ENCODE data around the gene PTPRM.
A peak's percentile ranks its signal among the peaks of the same experiment; 100 is the strongest.

The PTPRM gene

GRCh38 chr18:7919565-7919964 is 352.4 kb downstream of the PTPRM start:
- no peaks in the 10 kb centered on the region for H3K27me3 Mint-ChIP-seq
- CTCF ChIA-PET: no interaction called here
- peaks cover 2% of the 10 kb centered on the region for H3K9me3 Mint-ChIP-seq
- DNase-seq: no peak
- H3K4me1 Mint-ChIP-seq: no peaks in the 10 kb centered on the region
- H3K36me3 Mint-ChIP-seq: no peaks in the 10 kb centered on the region
- no peak overlapping the region for H3K27ac Mint-ChIP-seq
- H3K4me3 Mint-ChIP-seq: no peak overlapping the region

GRCh38 chr18:7921938-7922587 is 354.9 kb downstream of the PTPRM start:
- H3K27ac Mint-ChIP-seq: no peak overlapping the region
- no peak for DNase-seq
- H3K4me3 Mint-ChIP-seq: no peak overlapping the region
- no peaks in the 10 kb centered on the region for H3K36me3 Mint-ChIP-seq
- H3K27me3 Mint-ChIP-seq: no peaks in the 10 kb centered on the region
- H3K9me3 Mint-ChIP-seq: peaks cover 2% of the 10 kb centered on the region
- no peaks in the 10 kb centered on the region for H3K4me1 Mint-ChIP-seq
- CTCF ChIA-PET: no interaction called here

GRCh38 chr18:7923105-7923504 is 356.0 kb downstream of the PTPRM start:
- no peaks in the 10 kb centered on the region for H3K4me1 Mint-ChIP-seq
- peaks cover 2% of the 10 kb centered on the region for H3K9me3 Mint-ChIP-seq
- no peaks in the 10 kb centered on the region for H3K27me3 Mint-ChIP-seq
- H3K27ac Mint-ChIP-seq: no peak overlapping the region
- CTCF ChIA-PET: no interaction called here
- DNase-seq: no peak
- H3K4me3 Mint-ChIP-seq: no peak overlapping the region
- H3K36me3 Mint-ChIP-seq: no peaks in the 10 kb centered on the region

- Mint-ChIP-seq H3K9me3 (peaks cover 2% of the 10 kb centered on the region), H3K4me3 (no peak overlapping the region), H3K4me1 (no peaks in the 10 kb centered on the region), H3K27me3 (no peaks in the 10 kb centered on the region), H3K27ac (no peak overlapping the region), H3K36me3 (no peaks in the 10 kb centered on the region)
- CTCF ChIA-PET: no interaction called here
- DNase-seq: no peak
These were observed 357.5 kb downstream of the PTPRM start for GRCh38 chr18:7924616-7925015.

- Mint-ChIP-seq H3K27me3 (no peaks in the 10 kb centered on the region), H3K4me3 (no peak overlapping the region), H3K27ac (no peak overlapping the region), H3K9me3 (peaks cover 2% of the 10 kb centered on the region), H3K36me3 (no peaks in the 10 kb centered on the region), H3K4me1 (no peaks in the 10 kb centered on the region)
- CTCF ChIA-PET: no interaction called here
- no peak for DNase-seq
These were observed 359.4 kb downstream of the PTPRM start for GRCh38 chr18:7926526-7926925.

- H3K9me3 Mint-ChIP-seq: no peaks in the 10 kb centered on the region
- no peak overlapping the region for H3K27ac Mint-ChIP-seq
- no peaks in the 10 kb centered on the region for H3K27me3 Mint-ChIP-seq
- no peaks in the 10 kb centered on the region for H3K4me1 Mint-ChIP-seq
- no peak overlapping the region for H3K4me3 Mint-ChIP-seq
- CTCF ChIA-PET: interaction anchor here (0.8 kb wide), 1 partner anchor 90 kb away, joined by 3 read pairs; no protein-coding TSS in a partner anchor
- H3K36me3 Mint-ChIP-seq: no peaks in the 10 kb centered on the region
- DNase-seq: no peak
These were observed 360.0 kb downstream of the PTPRM start for GRCh38 chr18:7927119-7927518.

GRCh38 chr18:7931763-7932162 is 364.6 kb downstream of the PTPRM start:
- H3K27me3 Mint-ChIP-seq: no peaks in the 10 kb centered on the region
- no peak overlapping the region for H3K4me3 Mint-ChIP-seq
- H3K9me3 Mint-ChIP-seq: no peaks in the 10 kb centered on the region
- CTCF ChIA-PET: no interaction called here
- no peak overlapping the region for H3K27ac Mint-ChIP-seq
- no peaks in the 10 kb centered on the region for H3K36me3 Mint-ChIP-seq
- no peak for DNase-seq
- no peaks in the 10 kb centered on the region for H3K4me1 Mint-ChIP-seq

GRCh38 chr18:7937268-7937667 is 370.2 kb downstream of the PTPRM start:
- no peak for DNase-seq
- no peak overlapping the region for H3K4me3 Mint-ChIP-seq
- no peaks in the 10 kb centered on the region for H3K4me1 Mint-ChIP-seq
- CTCF ChIA-PET: no interaction called here
- H3K27me3 Mint-ChIP-seq: peaks cover 3% of the 10 kb centered on the region
- H3K36me3 Mint-ChIP-seq: no peaks in the 10 kb centered on the region
- no peak overlapping the region for H3K27ac Mint-ChIP-seq
- no peaks in the 10 kb centered on the region for H3K9me3 Mint-ChIP-seq

- no peak overlapping the region for H3K4me3 Mint-ChIP-seq
- H3K9me3 Mint-ChIP-seq: no peaks in the 10 kb centered on the region
- no peak for DNase-seq
- H3K4me1 Mint-ChIP-seq: no peaks in the 10 kb centered on the region
- no peak overlapping the region for H3K27ac Mint-ChIP-seq
- no peaks in the 10 kb centered on the region for H3K36me3 Mint-ChIP-seq
- peaks cover 3% of the 10 kb centered on the region for H3K27me3 Mint-ChIP-seq
- CTCF ChIA-PET: no interaction called here
These were observed 372.4 kb downstream of the PTPRM start for GRCh38 chr18:7939521-7939920.

- no peaks in the 10 kb centered on the region for H3K4me1 Mint-ChIP-seq
- no peak for DNase-seq
- H3K4me3 Mint-ChIP-seq: no peak overlapping the region
- H3K36me3 Mint-ChIP-seq: no peaks in the 10 kb centered on the region
- no peaks in the 10 kb centered on the region for H3K9me3 Mint-ChIP-seq
- peaks cover 3% of the 10 kb centered on the region for H3K27me3 Mint-ChIP-seq
- no peak overlapping the region for H3K27ac Mint-ChIP-seq
- CTCF ChIA-PET: no interaction called here
These were observed 373.3 kb downstream of the PTPRM start for GRCh38 chr18:7940379-7940778.

- CTCF ChIA-PET: no interaction called here
- no peak for DNase-seq
- Mint-ChIP-seq H3K4me3 (no peak overlapping the region), H3K27ac (no peak overlapping the region), H3K4me1 (no peaks in the 10 kb centered on the region), H3K9me3 (no peaks in the 10 kb centered on the region), H3K27me3 (peaks cover 3% of the 10 kb centered on the region), H3K36me3 (no peaks in the 10 kb centered on the region)
These were observed 373.9 kb downstream of the PTPRM start for GRCh38 chr18:7940971-7941370.

- H3K4me1 Mint-ChIP-seq: no peaks in the 10 kb centered on the region
- CTCF ChIA-PET: no interaction called here
- H3K27ac Mint-ChIP-seq: no peak overlapping the region
- H3K36me3 Mint-ChIP-seq: no peaks in the 10 kb centered on the region
- no peaks in the 10 kb centered on the region for H3K9me3 Mint-ChIP-seq
- no peak for DNase-seq
- peaks cover 3% of the 10 kb centered on the region for H3K27me3 Mint-ChIP-seq
- no peak overlapping the region for H3K4me3 Mint-ChIP-seq
These were observed 374.4 kb downstream of the PTPRM start for GRCh38 chr18:7941533-7941932.

- no peak for DNase-seq
- Mint-ChIP-seq H3K36me3 (no peaks in the 10 kb centered on the region), H3K9me3 (no peaks in the 10 kb centered on the region), H3K27ac (no peak overlapping the region), H3K4me3 (no peak overlapping the region), H3K27me3 (no peaks in the 10 kb centered on the region), H3K4me1 (no peaks in the 10 kb centered on the region)
- CTCF ChIA-PET: no interaction called here
These were observed 378.8 kb downstream of the PTPRM start for GRCh38 chr18:7945882-7946281.

- no peak overlapping the region for H3K27ac Mint-ChIP-seq
- H3K4me3 Mint-ChIP-seq: peak overlapping the region; percentile 54
These were observed 379.7 kb downstream of the PTPRM start for GRCh38 chr18:7946734-7947377.

GRCh38 chr18:7950380-7951136 is 383.4 kb downstream of the PTPRM start:
- CTCF ChIA-PET: no interaction called here
- DNase-seq: no peak
- no peaks in the 10 kb centered on the region for H3K36me3 Mint-ChIP-seq
- no peak overlapping the region for H3K27ac Mint-ChIP-seq
- H3K9me3 Mint-ChIP-seq: no peaks in the 10 kb centered on the region
- peaks cover 3% of the 10 kb centered on the region for H3K4me1 Mint-ChIP-seq
- no peak overlapping the region for H3K4me3 Mint-ChIP-seq
- H3K27me3 Mint-ChIP-seq: no peaks in the 10 kb centered on the region

More at GRCh38 chr18:7946734-7947377, 379.7 kb downstream of the PTPRM start:
- no peaks in the 10 kb centered on the region for H3K27me3 Mint-ChIP-seq
- no peaks in the 10 kb centered on the region for H3K4me1 Mint-ChIP-seq
- CTCF ChIA-PET: no interaction called here
- no peaks in the 10 kb centered on the region for H3K9me3 Mint-ChIP-seq
- H3K36me3 Mint-ChIP-seq: no peaks in the 10 kb centered on the region
- peak; percentile 22 for DNase-seq
